GM23248 (cell line): ENCODE data around the gene RBP3. TPM values are rescaled to one million over a fixed set of nuclear protein-coding genes. Genes with fewer than 3 reads are reported as not detected.

Experiments
- DNase-seq: peaks from one replicate; pipeline ENCODE4 v3.0.0-alpha.2; 2015
- H2AFZ ChIP-seq: fragments of 200-600 bp; sonication (generic); 2 replicates; pipeline ENCODE4 v1.6.1; 2016; ENCODE audit warnings: antibody characterized with exemption
- H3F3A ChIP-seq: fragments of 200-600 bp; sonication (generic); 2 replicates; pipeline ENCODE4 v1.6.1; 2016; ENCODE audit warnings: mild to moderate bottlenecking, antibody characterized with exemption, mixed run types; ENCODE audit not compliant: insufficient read depth
- H3K27ac ChIP-seq: fragments of 200-600 bp; sonication (generic); 2 replicates; pipeline ENCODE4 v1.5.1; 2016; ENCODE audit warnings: mild to moderate bottlenecking
- H3K27me3 ChIP-seq: fragments of 200-600 bp; sonication (generic); replicated peaks from 2 replicates; pipeline ENCODE4 v1.6.1; 2016; ENCODE audit warnings: mild to moderate bottlenecking; ENCODE audit not compliant: insufficient read depth
- H3K36me3 ChIP-seq: fragments of 200-600 bp; sonication (generic); 2 replicates; pipeline ENCODE4 v1.6.1; 2016; ENCODE audit warnings: low read depth, mild to moderate bottlenecking
- H3K4me1 ChIP-seq: fragments of 200-600 bp; sonication (generic); 2 replicates; pipeline ENCODE4 v1.6.1; 2016; ENCODE audit warnings: mild to moderate bottlenecking; ENCODE audit not compliant: insufficient read depth
- H3K4me2 ChIP-seq: fragments of 200-600 bp; sonication (generic); one replicate; pipeline ENCODE4 v1.6.1; 2016; ENCODE audit warnings: mild to moderate bottlenecking; ENCODE audit not compliant: unreplicated experiment
- H3K4me3 ChIP-seq: fragments of 200-600 bp; sonication (generic); 2 replicates; pipeline ENCODE4 v1.5.1; 2016; ENCODE audit warnings: mild to moderate bottlenecking
- H3K79me2 ChIP-seq: fragments of 200-600 bp; sonication (generic); 2 replicates; pipeline ENCODE4 v1.6.1; 2016; ENCODE audit warnings: mild to moderate bottlenecking; ENCODE audit not compliant: insufficient read depth
- H3K9ac ChIP-seq: fragments of 200-600 bp; sonication (generic); 2 replicates; pipeline ENCODE4 v1.6.1; 2016; ENCODE audit warnings: mild to moderate bottlenecking
- H3K9me2 ChIP-seq: fragments of 200-600 bp; sonication (generic); 2 replicates; pipeline ENCODE4 v1.6.1; 2016; ENCODE audit warnings: mixed run types, mild to moderate bottlenecking, moderate library complexity; ENCODE audit not compliant: insufficient read depth
- H3K9me3 ChIP-seq: fragments of 200-600 bp; sonication (generic); one replicate; pipeline ENCODE4 v1.6.1; 2017; ENCODE audit warnings: low read depth
- H4K20me1 ChIP-seq: fragments of 200-600 bp; sonication (generic); 2 replicates; pipeline ENCODE4 v1.6.0; 2016; ENCODE audit not compliant: insufficient read depth
- EZH2 ChIP-seq: fragments of 200-600 bp; sonication (generic); IDR thresholded peaks from 2 replicates; pipeline ENCODE4 v1.6.1; 2018; ENCODE audit warnings: antibody characterized with exemption, mild to moderate bottlenecking; ENCODE audit not compliant: insufficient read depth, poor library complexity, severe bottlenecking
- EZH2phosphoT487 ChIP-seq: fragments of 200-600 bp; sonication (generic); IDR thresholded peaks from 2 replicates; pipeline ENCODE4 v1.6.1; 2018; ENCODE audit warnings: antibody characterized with exemption, moderate library complexity, mild to moderate bottlenecking, low read depth; ENCODE audit not compliant: insufficient read depth
- WGBS, 2 experiments: methylation state at CpG; one replicate each; pipeline ENCODE4 v1.1.6; 2015 to 2017; ENCODE audit warnings: low lambda C conversion rate in 2 of 2, low coverage in 1 of 2; ENCODE audit errors: missing lambda C conversion rate in 2 of 2; 5-methylcytosine and 5-hydroxymethylcytosine counted together
- in situ Hi-C: fragments of 300-500 bp; cut with MboI; formaldehyde crosslinking; loops from 2 replicates; pipeline ENCODE4 v1.15.0; 2020
- polyA plus RNA-seq: library from polyadenylated mRNA; unstranded; fragments of >200 nt; fragmentation: Nextera tagmentation; extraction: Ambion mirVana; gene quantifications from 2 replicates; pipeline ENCODE4 v1.2.1, GENCODE V29; 2016
- total RNA-seq: library from RNA; depleted of rRNA; stranded (reverse); fragments of >200 nt; shearing (Covaris generic); gene quantifications from 2 replicates; pipeline ENCODE4 v1.2.3, GENCODE V29; 2014

RBP3 gene
- total and polyA plus RNA-seq, 2 experiments from 2014 or later, result not detected

GRCh38 chr10:47323087-47323486 is 25.1 kb upstream of the RBP3 start:
- Histone ChIP-seq H4K20me1 (no peaks in the 10 kb centered on the region), H3K9me2 (no peaks in the 10 kb centered on the region), H3K4me3 (no peak overlapping the region), H3K9ac (no peak overlapping the region), H3K4me2 (no peak overlapping the region), H3K36me3 (no peaks in the 10 kb centered on the region), H3K9me3 (no peaks in the 10 kb centered on the region), H3K79me2 (no peaks in the 10 kb centered on the region), H2AFZ (no peak overlapping the region), H3F3A (no peaks in the 10 kb centered on the region), H3K27me3 (peaks cover 29% of the 10 kb centered on the region), H3K27ac (no peak overlapping the region), H3K4me1 (no peaks in the 10 kb centered on the region)
- WGBS, 2 experiments, result 14 to 17% methylated on average over 1 of the region's 1 CpG
- in situ Hi-C loops, result no loop called here
- TF ChIP-seq EZH2phosphoT487 (no peak), EZH2 (no peak)
- DNase-seq, result no peak

- 31 to 32% methylated on average over 5 of the region's 5 CpGs for WGBS, 2 experiments
- Histone ChIP-seq H3F3A (no peaks in the 10 kb centered on the region), H3K27me3 (peaks cover 29% of the 10 kb centered on the region), H3K9me3 (no peaks in the 10 kb centered on the region), H2AFZ (no peak overlapping the region), H3K9me2 (no peaks in the 10 kb centered on the region), H3K9ac (no peak overlapping the region), H3K4me1 (no peaks in the 10 kb centered on the region), H3K79me2 (no peaks in the 10 kb centered on the region), H3K4me3 (no peak overlapping the region), H3K4me2 (no peak overlapping the region), H3K27ac (no peak overlapping the region), H3K36me3 (no peaks in the 10 kb centered on the region), H4K20me1 (no peaks in the 10 kb centered on the region)
- in situ Hi-C loops, result no loop called here
- TF ChIP-seq EZH2phosphoT487, result no peak
- TF ChIP-seq EZH2, result no peak
- no peak for DNase-seq
These were observed 24.4 kb upstream of the RBP3 start for GRCh38 chr10:47323636-47324296.

- Histone ChIP-seq H3K9me3 (no peaks in the 10 kb centered on the region), H3K27ac (no peak overlapping the region), H3K4me1 (no peaks in the 10 kb centered on the region), H3K4me2 (no peak overlapping the region), H3K4me3 (no peak overlapping the region), H4K20me1 (no peaks in the 10 kb centered on the region), H3K27me3 (peaks cover 21% of the 10 kb centered on the region), H3K36me3 (no peaks in the 10 kb centered on the region), H3F3A (no peaks in the 10 kb centered on the region), H3K9ac (no peak overlapping the region), H3K9me2 (no peaks in the 10 kb centered on the region), H2AFZ (no peak overlapping the region), H3K79me2 (no peaks in the 10 kb centered on the region)
- in situ Hi-C loops, result no loop called here
- DNase-seq, result no peak
- 71 to 73% methylated on average over 28 to 30 of the region's 30 CpGs for WGBS, 2 experiments
- TF ChIP-seq EZH2 (no peak), EZH2phosphoT487 (no peak)
These were observed 22.6 kb upstream of the RBP3 start for GRCh38 chr10:47325303-47326291.

GRCh38 chr10:47326306-47326926 is 21.7 kb upstream of the RBP3 start:
- 53% methylated on average over 5 of the region's 5 CpGs for WGBS, 2 experiments
- no peak for TF ChIP-seq EZH2
- no peak for TF ChIP-seq EZH2phosphoT487
- H3F3A ChIP-seq, result no peaks in the 10 kb centered on the region
- no peak for DNase-seq
- in situ Hi-C loops, result no loop called here
- H4K20me1 ChIP-seq, result no peaks in the 10 kb centered on the region
- no peak overlapping the region for H3K4me3 ChIP-seq
- H2AFZ ChIP-seq, result no peak overlapping the region
- H3K9ac ChIP-seq, result no peak overlapping the region
- H3K36me3 ChIP-seq, result no peaks in the 10 kb centered on the region
- H3K9me2 ChIP-seq, result no peaks in the 10 kb centered on the region
- no peaks in the 10 kb centered on the region for H3K79me2 ChIP-seq
- H3K4me2 ChIP-seq, result no peak overlapping the region
- H3K27ac ChIP-seq, result no peak overlapping the region
- H3K9me3 ChIP-seq, result no peaks in the 10 kb centered on the region
- peaks cover 18% of the 10 kb centered on the region for H3K27me3 ChIP-seq
- H3K4me1 ChIP-seq, result no peaks in the 10 kb centered on the region
